NOMO-1 treated with DMSO at 0.1 percent for 48 hours (cell line): ENCODE data around the gene KLHL35.
A peak's percentile ranks its signal among the peaks of the same experiment; 100 is the strongest.

Source experiments
- DNase-seq: peaks from one replicate; lab custom pipeline; 2025; ENCODE audit not compliant: unreplicated experiment; lab: John Stamatoyannopoulos, UW

KLHL35 gene

GRCh38 chr11:75469785-75470405, 36.9 kb upstream of the KLHL35 start:
- DNase-seq = peak; percentile 38

GRCh38 chr11:75468534-75469340, 35.7 kb upstream of the KLHL35 start:
- no peak for DNase-seq

- no peak for DNase-seq
These were observed 34.9 kb upstream of the KLHL35 start for GRCh38 chr11:75467881-75468280.

- DNase-seq = no peak
These were observed 34.3 kb upstream of the KLHL35 start for GRCh38 chr11:75467311-75467710.

- DNase-seq = no peak
These were observed 32.9 kb upstream of the KLHL35 start for GRCh38 chr11:75465701-75466531.

- DNase-seq = no peak
These were observed 30.2 kb upstream of the KLHL35 start for GRCh38 chr11:75463106-75463774.

- DNase-seq = no peak
These were observed 29.2 kb upstream of the KLHL35 start for GRCh38 chr11:75462117-75462653.

- no peak for DNase-seq
These were observed 28.1 kb upstream of the KLHL35 start for GRCh38 chr11:75461151-75461550.

GRCh38 chr11:75456596-75457183, 23.7 kb upstream of the KLHL35 start:
- no peak for DNase-seq

- no peak for DNase-seq
These were observed 22.0 kb upstream of the KLHL35 start for GRCh38 chr11:75454987-75455386.

- no peak for DNase-seq
These were observed 21.1 kb upstream of the KLHL35 start for GRCh38 chr11:75453916-75454655.

- no peak for DNase-seq
These were observed 18.1 kb upstream of the KLHL35 start for GRCh38 chr11:75450826-75451821.

GRCh38 chr11:75450236-75450635, 17.2 kb upstream of the KLHL35 start:
- DNase-seq = no peak

- no peak for DNase-seq
These were observed 16.8 kb upstream of the KLHL35 start for GRCh38 chr11:75449776-75450175.

GRCh38 chr11:75449271-75449670, 16.3 kb upstream of the KLHL35 start:
- no peak for DNase-seq

- no peak for DNase-seq
These were observed 14.4 kb upstream of the KLHL35 start for GRCh38 chr11:75447415-75447814.

GRCh38 chr11:75445315-75445953, 12.4 kb upstream of the KLHL35 start:
- peak; percentile 21 for DNase-seq

GRCh38 chr11:75443043-75443442, 10.0 kb upstream of the KLHL35 start:
- no peak for DNase-seq
